Erythroblast (primary cell): ENCODE results near the gene PDE4D.

ENCODE experiments used
- GATA1 ChIP-seq: IDR thresholded peaks from 2 replicates; pipeline ENCODE4 v1.6.1; 2011; ENCODE audit warnings: low read depth, mild to moderate bottlenecking, control low read depth, low read length, moderate library complexity
- POLR2A ChIP-seq: IDR thresholded peaks from 2 replicates; pipeline ENCODE4 v1.6.1; 2011; ENCODE audit warnings: mild to moderate bottlenecking, low read length

GRCh38 chr5:59081693-59082092, 811.8 kb downstream of the PDE4D start:
- TF ChIP-seq POLR2A, result no peak
- TF ChIP-seq GATA1, result no peak
